Breast epithelium (tissue), 4 donors: ENCODE measurements around the gene CPSF3. TPM values are rescaled to one million over a fixed set of nuclear protein-coding genes. Genes with fewer than 3 reads are reported as not detected.

Experiments used
- DNase-seq, 2 donors: peaks; one replicate each; pipeline ENCODE4 v3.0.0-alpha.2; 2019; ENCODE audit warnings: low spot score in 2 of 2
- H3K27ac ChIP-seq, 2 donors: fragments of 200-600 bp; sonication (generic) in 1 of 2; one replicate each; pipeline ENCODE4 v1.5.1; 2016 to 2019; ENCODE audit warnings: mild to moderate bottlenecking in 1 of 2
- H3K27me3 ChIP-seq, 2 donors: fragments of 200-600 bp; sonication (generic) in 1 of 2; one replicate each; pipeline versions ENCODE4 v1.5.1 to v1.6.0; 2017 to 2019; ENCODE audit warnings: control low read depth in 1 of 2, mild to moderate bottlenecking in 1 of 2
- H3K36me3 ChIP-seq: fragments of 200-600 bp; one replicate; pipeline ENCODE4 v1.5.1; 2019
- H3K4me1 ChIP-seq, 2 donors: fragments of 200-600 bp; sonication (generic); one replicate each; pipeline ENCODE4 v1.5.1; 2016 to 2019; ENCODE audit warnings: control low read depth in 1 of 2
- H3K4me3 ChIP-seq, 3 donors: fragments of 200-600 bp; sonication (generic); 1 replicate in 2 of 3; 2 replicates in 1 of 3; pipeline ENCODE4 v1.5.1; 2016 to 2019; ENCODE audit warnings: mild to moderate bottlenecking in 3 of 3, moderate library complexity in 2 of 3
- H3K9me3 ChIP-seq, 2 donors: fragments of 200-600 bp; sonication (generic) in 1 of 2; one replicate each; pipeline ENCODE4 v1.5.1; 2016 to 2019; ENCODE audit warnings: control low read depth in 1 of 2
- CTCF ChIP-seq, 3 donors: fragments of 450-650 bp; IDR thresholded peaks; one replicate each; pipeline ENCODE4 v1.5.1; 2016 to 2017; ENCODE audit warnings: antibody characterized with exemption in 3 of 3, mild to moderate bottlenecking in 3 of 3, moderate library complexity in 3 of 3
- POLR2A ChIP-seq: fragments of 450-650 bp; IDR thresholded peaks from one replicate; pipeline ENCODE4 v1.6.1; 2016; ENCODE audit warnings: antibody characterized with exemption, mild to moderate bottlenecking, moderate library complexity
- POLR2AphosphoS5 ChIP-seq, 3 donors: sonication (generic); formaldehyde crosslinking; IDR thresholded peaks; one replicate each; pipeline ENCODE4 v1.6.1; 2017; ENCODE audit warnings: antibody characterized with exemption in 3 of 3
- intact Hi-C: fragments of 100-400 bp; cut with DNase I; formaldehyde crosslinking; loops from one replicate; pipeline ENCODE4 v1.15.1; 2023; ENCODE audit warnings: low total_unique reads
- total RNA-seq, 3 donors: library from RNA; depleted of rRNA; stranded (reverse); fragments of >200 nt; gene quantifications; one replicate each; pipeline ENCODE4 v1.1.0, GENCODE V29; 2016

The CPSF3 gene
- total RNA-seq, 3 donors from 2014 or later, result 18.1 to 26.2 (median 23.1) TPM

- intact Hi-C loops, result no loop called here
- peaks cover 7% of the 10 kb centered on the region for H3K36me3 ChIP-seq
- no peak for DNase-seq
- TF ChIP-seq POLR2AphosphoS5 (IDR thresholded peaks at IDR 0.05) (no peak), POLR2A (no peak), CTCF (IDR thresholded peaks at IDR 0.05) (no peak)
- H3K9me3 ChIP-seq, result no peaks in the 10 kb centered on the region
- no peaks in the 10 kb centered on the region for H3K4me1 ChIP-seq
- no peak overlapping the region for H3K4me3 ChIP-seq
- H3K27ac ChIP-seq, result no peak overlapping the region
- H3K27me3 ChIP-seq, result no peaks in the 10 kb centered on the region
Measured at GRCh38 chr2:9484533-9484932, 61.1 kb downstream of the CPSF3 start.

GRCh38 chr2:9488583-9489547 lies 65.4 kb downstream of the CPSF3 start:
- peaks cover 22% of the 10 kb centered on the region for H3K36me3 ChIP-seq
- no peaks in the 10 kb centered on the region for H3K9me3 ChIP-seq
- no peak overlapping the region for H3K4me3 ChIP-seq
- no peaks in the 10 kb centered on the region for H3K27me3 ChIP-seq
- intact Hi-C loops, result no loop called here
- TF ChIP-seq POLR2A (no peak), CTCF (IDR thresholded peaks at IDR 0.05) (no peak), POLR2AphosphoS5 (IDR thresholded peaks at IDR 0.05) (no peak)
- DNase-seq, result no peak
- no peaks in the 10 kb centered on the region for H3K4me1 ChIP-seq
- no peak overlapping the region for H3K27ac ChIP-seq

GRCh38 chr2:9490789-9491188 lies 67.3 kb downstream of the CPSF3 start:
- TF ChIP-seq POLR2A, result no peak
- no peak for TF ChIP-seq POLR2AphosphoS5 (IDR thresholded peaks at IDR 0.05)
- TF ChIP-seq CTCF (IDR thresholded peaks at IDR 0.05), result no peak
- Histone ChIP-seq H3K27ac (no peak overlapping the region), H3K4me1 (no peaks in the 10 kb centered on the region), H3K4me3 (no peak overlapping the region), H3K36me3 (peaks cover 29% of the 10 kb centered on the region), H3K9me3 (no peaks in the 10 kb centered on the region), H3K27me3 (no peaks in the 10 kb centered on the region)
- intact Hi-C loops, result no loop called here
- no peak for DNase-seq

- Histone ChIP-seq H3K36me3 (peaks cover 29% of the 10 kb centered on the region), H3K9me3 (no peaks in the 10 kb centered on the region), H3K4me3 (no peak overlapping the region), H3K27ac (no peak overlapping the region), H3K27me3 (no peaks in the 10 kb centered on the region), H3K4me1 (no peaks in the 10 kb centered on the region)
- TF ChIP-seq POLR2A (no peak), CTCF (IDR thresholded peaks at IDR 0.05) (no peak), POLR2AphosphoS5 (IDR thresholded peaks at IDR 0.05) (no peak)
- intact Hi-C loops, result no loop called here
- no peak for DNase-seq
Measured at GRCh38 chr2:9492927-9493326, 69.5 kb downstream of the CPSF3 start.

GRCh38 chr2:9493478-9493877 lies 70.0 kb downstream of the CPSF3 start:
- TF ChIP-seq POLR2A (no peak), POLR2AphosphoS5 (IDR thresholded peaks at IDR 0.05) (no peak), CTCF (IDR thresholded peaks at IDR 0.05) (no peak)
- intact Hi-C loops, result no loop called here
- Histone ChIP-seq H3K4me3 (no peak overlapping the region), H3K27me3 (no peaks in the 10 kb centered on the region), H3K9me3 (no peaks in the 10 kb centered on the region), H3K27ac (no peak overlapping the region), H3K36me3 (peaks cover 29% of the 10 kb centered on the region), H3K4me1 (no peaks in the 10 kb centered on the region)
- no peak for DNase-seq
